Stimulated activated CD8-positive, alpha-beta memory T cell treated with anti-CD3 and anti-CD28 coated beads, Interleukin-15, amount 100 ng/mL, for 1 hour (primary cell): ENCODE results near the gene FAM184A.
"Not testable (repeated sequence)": the region's sequence is repeated elsewhere in the genome, so short reads cannot be mapped to it uniquely, and the experiment has no call there.

Experiments
- DNase-seq: peaks from one replicate; pipeline ENCODE4 v3.0.0-alpha.2; 2020; ENCODE audit warnings: low read depth

The FAM184A gene

GRCh38 chr6:119078376-119079282 is at the start of gene FAM184A:
TSS of gene FAM184A (minus strand) at chr6:119078664. CDS start at chr6:119078299, 365 bp downstream.
- peak; percentile 38 for DNase-seq

GRCh38 chr6:119127627-119128026 is 49.2 kb upstream of the FAM184A start:
- DNase-seq: no peak

GRCh38 chr6:119126826-119127225 is 48.4 kb upstream of the FAM184A start:
- no peak for DNase-seq

GRCh38 chr6:119126140-119126539 is 47.7 kb upstream of the FAM184A start:
- DNase-seq: no peak

- DNase-seq: no peak
These were observed 47.1 kb upstream of the FAM184A start for GRCh38 chr6:119125576-119125975.

- no peak for DNase-seq
These were observed 45.8 kb upstream of the FAM184A start for GRCh38 chr6:119124079-119124824.

GRCh38 chr6:119122336-119122735 is 43.9 kb upstream of the FAM184A start:
- no peak for DNase-seq

- no peak for DNase-seq
These were observed 42.9 kb upstream of the FAM184A start for GRCh38 chr6:119121367-119121766.

- no peak for DNase-seq
These were observed 41.5 kb upstream of the FAM184A start for GRCh38 chr6:119119989-119120388.

- not testable (repeated sequence) for DNase-seq
These were observed 40.6 kb upstream of the FAM184A start for GRCh38 chr6:119119062-119119461.

- no peak for DNase-seq
These were observed 38.3 kb upstream of the FAM184A start for GRCh38 chr6:119116712-119117281.

GRCh38 chr6:119113961-119114360 is 35.5 kb upstream of the FAM184A start:
- no peak for DNase-seq

GRCh38 chr6:119112812-119113530 is 34.5 kb upstream of the FAM184A start:
- DNase-seq: no peak

- peak; percentile 8 for DNase-seq
These were observed 32.4 kb upstream of the FAM184A start for GRCh38 chr6:119110601-119111548.

GRCh38 chr6:119109654-119110325 is 31.3 kb upstream of the FAM184A start:
- no peak for DNase-seq

- DNase-seq: no peak
These were observed 29.6 kb upstream of the FAM184A start for GRCh38 chr6:119108076-119108475.

- DNase-seq: no peak
These were observed 26.8 kb upstream of the FAM184A start for GRCh38 chr6:119105282-119105681.

GRCh38 chr6:119102901-119103300 is 24.4 kb upstream of the FAM184A start:
- no peak for DNase-seq

- no peak for DNase-seq
These were observed 21.7 kb upstream of the FAM184A start for GRCh38 chr6:119100115-119100514.

GRCh38 chr6:119097815-119098361 is 19.4 kb upstream of the FAM184A start:
- DNase-seq: not testable (repeated sequence)
